Stimulated activated naive CD8-positive, alpha-beta T cell treated with anti-CD3 and anti-CD28 coated beads, Interleukin-15, amount 100 ng/mL, for 72 hours (primary cell): ENCODE measurements around the gene ARID3B.
"Not testable (repeated sequence)": the region's sequence is repeated elsewhere in the genome, so short reads cannot be mapped to it uniquely, and the experiment has no call there.

ENCODE experiments used
- ATAC-seq: fragments of 150-1000 bp; cut with Tn5 transposase; 2 replicates; pipeline ENCODE4 v1.10.0; 2021; ENCODE audit warnings: mild to moderate bottlenecking, moderate library complexity
- DNase-seq, 2 donors: peaks; one replicate each; pipeline ENCODE4 v3.0.0; 2021 to 2022
- H3K27ac Mint-ChIP-seq, 2 donors: one replicate each; pipeline ENCODE4 v1.8.0; 2022; ENCODE audit warnings: mild to moderate bottlenecking in 2 of 2, mixed read lengths in 2 of 2, moderate library complexity in 2 of 2
- H3K27me3 Mint-ChIP-seq: one replicate; pipeline ENCODE4 v1.8.0; 2022; ENCODE audit warnings: mixed read lengths
- H3K4me1 Mint-ChIP-seq: one replicate; pipeline ENCODE4 v1.8.0; 2022; ENCODE audit warnings: mild to moderate bottlenecking, mixed read lengths
- H3K4me3 Mint-ChIP-seq, 2 donors: one replicate each; pipeline ENCODE4 v1.8.0; 2022; ENCODE audit warnings: mild to moderate bottlenecking in 2 of 2, mixed read lengths in 2 of 2, moderate library complexity in 1 of 2
- H3K9me3 Mint-ChIP-seq, 2 donors: one replicate each; pipeline ENCODE4 v1.8.0; 2022; ENCODE audit warnings: mixed read lengths in 2 of 2

The ARID3B gene

GRCh38 chr15:74578496-74578994 lies 37.5 kb downstream of the ARID3B start:
- no peak for DNase-seq
- Mint-ChIP-seq H3K27ac (peak overlapping the region in 1 of 2 donors; percentile 82), H3K9me3 (no peaks in the 10 kb centered on the region), H3K4me3 (no peak overlapping the region), H3K27me3 (no peaks in the 10 kb centered on the region), H3K4me1 (peaks cover 15% of the 10 kb centered on the region)
- ATAC-seq = no peak

- H3K27me3 Mint-ChIP-seq = no peaks in the 10 kb centered on the region
- no peaks in the 10 kb centered on the region for H3K9me3 Mint-ChIP-seq
- H3K4me3 Mint-ChIP-seq = no peak overlapping the region
- peaks cover 14% of the 10 kb centered on the region for H3K4me1 Mint-ChIP-seq
- ATAC-seq (no peak), DNase-seq (no peak)
- H3K27ac Mint-ChIP-seq = no peak overlapping the region
Observed at GRCh38 chr15:74579001-74579400, 38.0 kb downstream of the ARID3B start.

GRCh38 chr15:74580538-74581350 lies 39.7 kb downstream of the ARID3B start:
- Mint-ChIP-seq H3K27me3 (no peaks in the 10 kb centered on the region), H3K4me1 (peaks cover 12% of the 10 kb centered on the region), H3K27ac (peak overlapping the region in 1 of 2 donors; percentile 2), H3K4me3 (no peak overlapping the region), H3K9me3 (no peaks in the 10 kb centered on the region)
- DNase-seq (no peak), ATAC-seq (no peak)

- no peaks in the 10 kb centered on the region for H3K27me3 Mint-ChIP-seq
- no peak overlapping the region for H3K4me3 Mint-ChIP-seq
- no peaks in the 10 kb centered on the region for H3K9me3 Mint-ChIP-seq
- ATAC-seq = no peak
- no peak for DNase-seq
- no peak overlapping the region for H3K27ac Mint-ChIP-seq
- H3K4me1 Mint-ChIP-seq = peaks cover 12% of the 10 kb centered on the region
Observed at GRCh38 chr15:74584204-74584603, 43.2 kb downstream of the ARID3B start.

- DNase-seq (no peak), ATAC-seq (no peak)
- Mint-ChIP-seq H3K27ac (peak overlapping the region in 1 of 2 donors; percentile 44), H3K4me1 (peaks cover 7% of the 10 kb centered on the region), H3K4me3 (no peak overlapping the region), H3K9me3 (no peaks in the 10 kb centered on the region), H3K27me3 (no peaks in the 10 kb centered on the region)
Observed at GRCh38 chr15:74584779-74585178, 43.8 kb downstream of the ARID3B start.

- Mint-ChIP-seq H3K9me3 (no peaks in the 10 kb centered on the region), H3K27me3 (no peaks in the 10 kb centered on the region), H3K4me1 (peaks cover 5% of the 10 kb centered on the region), H3K4me3 (no peak overlapping the region), H3K27ac (peak overlapping the region in 1 of 2 donors; percentile 40)
- no peak for ATAC-seq
- DNase-seq = no peak
Observed at GRCh38 chr15:74585191-74585590, 44.2 kb downstream of the ARID3B start.

GRCh38 chr15:74585857-74586256 lies 44.8 kb downstream of the ARID3B start:
- no peak for ATAC-seq

GRCh38 chr15:74589826-74590225 lies 48.8 kb downstream of the ARID3B start:
- DNase-seq (no peak), ATAC-seq (no peak)
- Mint-ChIP-seq H3K4me1 (no peaks in the 10 kb centered on the region), H3K27ac (no peak overlapping the region), H3K4me3 (peak overlapping the region in 1 of 2 donors; percentile 7), H3K9me3 (no peaks in the 10 kb centered on the region), H3K27me3 (no peaks in the 10 kb centered on the region)

More at GRCh38 chr15:74585857-74586256, 44.8 kb downstream of the ARID3B start:
- no peaks in the 10 kb centered on the region for H3K9me3 Mint-ChIP-seq
- peaks cover 5% of the 10 kb centered on the region for H3K4me1 Mint-ChIP-seq
- no peaks in the 10 kb centered on the region for H3K27me3 Mint-ChIP-seq
- H3K4me3 Mint-ChIP-seq = no peak overlapping the region
- H3K27ac Mint-ChIP-seq = peak overlapping the region in 1 of 2 donors; percentile 93
- DNase-seq = no peak

GRCh38 chr15:74592222-74592621 lies 51.2 kb downstream of the ARID3B start:
- H3K27me3 Mint-ChIP-seq = no peaks in the 10 kb centered on the region
- no peak overlapping the region for H3K27ac Mint-ChIP-seq
- no peaks in the 10 kb centered on the region for H3K9me3 Mint-ChIP-seq
- DNase-seq = no peak
- H3K4me3 Mint-ChIP-seq = no peak overlapping the region
- no peak for ATAC-seq
- H3K4me1 Mint-ChIP-seq = peaks cover 2% of the 10 kb centered on the region

- Mint-ChIP-seq H3K4me3 (no peak overlapping the region), H3K27me3 (no peaks in the 10 kb centered on the region), H3K9me3 (no peaks in the 10 kb centered on the region), H3K4me1 (peaks cover 11% of the 10 kb centered on the region), H3K27ac (peak overlapping the region in 1 of 2 donors; percentile 69)
- ATAC-seq (no peak), DNase-seq (no peak)
Observed at GRCh38 chr15:74593122-74593521, 52.1 kb downstream of the ARID3B start.

- Mint-ChIP-seq H3K9me3 (no peaks in the 10 kb centered on the region), H3K27ac (no peak overlapping the region), H3K4me1 (peaks cover 23% of the 10 kb centered on the region), H3K4me3 (no peak overlapping the region), H3K27me3 (no peaks in the 10 kb centered on the region)
- no peak for DNase-seq
- ATAC-seq = no peak
Observed at GRCh38 chr15:74594455-74594854, 53.4 kb downstream of the ARID3B start.

- Mint-ChIP-seq H3K27ac (peak overlapping the region in 1 of 2 donors; percentile 16), H3K4me1 (peaks cover 25% of the 10 kb centered on the region)
- no peak for ATAC-seq
Observed at GRCh38 chr15:74595271-74595670, 54.3 kb downstream of the ARID3B start.

GRCh38 chr15:74596736-74597135 lies 55.7 kb downstream of the ARID3B start:
- not testable (repeated sequence) for H3K9me3 Mint-ChIP-seq, DNase-seq, H3K27me3 Mint-ChIP-seq, H3K4me3 Mint-ChIP-seq, ATAC-seq
- H3K27ac Mint-ChIP-seq = peak overlapping the region in 1 of 2 donors; percentile 87
- peaks cover 25% of the 10 kb centered on the region for H3K4me1 Mint-ChIP-seq

More at GRCh38 chr15:74595271-74595670, 54.3 kb downstream of the ARID3B start:
- DNase-seq = no peak
- Mint-ChIP-seq H3K4me3 (no peak overlapping the region), H3K9me3 (no peaks in the 10 kb centered on the region), H3K27me3 (no peaks in the 10 kb centered on the region)

GRCh38 chr15:74597146-74597705 lies 56.2 kb downstream of the ARID3B start:
- H3K4me1 Mint-ChIP-seq = peaks cover 25% of the 10 kb centered on the region
- H3K9me3 Mint-ChIP-seq, H3K27me3 Mint-ChIP-seq, H3K27ac Mint-ChIP-seq, DNase-seq, H3K4me3 Mint-ChIP-seq, ATAC-seq: not testable (repeated sequence)

GRCh38 chr15:74598126-74598842 lies 57.3 kb downstream of the ARID3B start:
- ATAC-seq (peak; percentile 97), DNase-seq (peak; percentile 81 to 89)
- Mint-ChIP-seq H3K27ac (peak overlapping the region; percentile 96 to 100), H3K4me3 (peak overlapping the region; percentile 94 to 100), H3K4me1 (peaks cover 25% of the 10 kb centered on the region), H3K9me3 (no peaks in the 10 kb centered on the region), H3K27me3 (no peaks in the 10 kb centered on the region)
